Measurements from ENCODE around the gene STRA8.

The STRA8 gene

GRCh38 chr7:135271255-135271615, 37.6 kb downstream of the STRA8 start:
- DNase-seq: no peak

- DNase-seq: no peak
These were observed 38.7 kb downstream of the STRA8 start for GRCh38 chr7:135272303-135272702.

DNA sequence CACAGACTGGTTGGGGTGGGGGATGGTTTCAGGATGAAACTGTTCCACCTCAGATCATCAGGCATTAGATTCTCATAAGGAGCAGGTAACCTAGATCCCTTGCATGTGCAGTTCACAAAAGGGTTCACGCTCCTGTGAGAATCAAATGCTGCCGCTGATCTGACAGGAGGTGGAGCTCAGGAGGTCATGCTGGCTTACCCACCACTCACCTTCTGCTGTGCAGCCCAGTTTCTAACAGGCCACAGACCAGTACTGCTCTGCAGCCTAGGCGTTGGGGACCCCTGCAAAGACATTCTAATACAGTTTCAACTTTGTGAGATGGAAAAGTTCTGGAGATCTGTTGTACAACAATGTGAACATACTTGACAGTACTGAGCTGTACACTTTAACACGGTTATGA, 39.9 kb downstream of the STRA8 start:
- DNase-seq: no peak

DNA sequence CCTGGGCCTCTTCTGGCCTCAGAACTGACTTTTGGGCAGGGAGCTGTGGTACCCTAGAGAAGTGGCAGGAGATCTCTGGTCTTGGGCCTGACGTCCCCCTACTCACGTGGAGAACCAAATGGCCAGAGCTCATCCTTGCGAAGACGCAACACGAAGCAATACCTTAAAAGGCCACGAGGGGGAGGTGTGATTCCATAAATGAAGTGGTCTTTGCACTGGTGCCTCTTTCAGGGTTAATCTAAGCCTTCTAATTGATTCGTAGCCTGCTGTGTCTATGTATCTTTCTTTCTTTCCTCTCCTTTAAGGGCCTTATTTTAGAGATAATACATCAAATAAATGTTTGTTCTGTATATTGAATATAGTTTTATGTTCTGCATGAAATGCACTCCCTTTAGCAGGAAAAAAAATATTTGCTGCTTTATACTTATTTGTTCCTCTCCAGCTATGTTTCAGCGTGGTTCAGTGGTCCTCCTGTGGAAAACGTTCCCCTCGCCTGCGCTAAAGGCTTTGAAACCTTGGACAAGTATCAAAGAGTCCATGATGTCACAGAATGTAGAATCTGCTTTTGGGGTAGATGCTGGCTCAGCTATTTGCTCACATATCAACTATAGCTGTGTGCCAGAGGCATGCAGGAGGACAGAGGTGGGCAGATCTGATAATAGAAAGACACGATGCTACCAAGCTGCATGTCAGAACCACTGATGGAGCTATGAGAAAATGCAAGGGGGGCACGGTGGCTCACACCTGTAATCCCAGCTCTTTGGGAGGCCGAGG, 41.0 kb downstream of the STRA8 start:
- DNase-seq: peak; percentile 66

GRCh38 chr7:135275971-135276580, 42.4 kb downstream of the STRA8 start:
- DNase-seq: no peak

GRCh38 chr7:135277161-135277560, 43.5 kb downstream of the STRA8 start:
- no peak for DNase-seq

- DNase-seq: peak; percentile 91
These were observed 47.8 kb downstream of the STRA8 start for GRCh38 chr7:135281363-135281949.

GRCh38 chr7:135282561-135283254, 49.1 kb downstream of the STRA8 start:
- DNase-seq: no peak

- DNase-seq: peak; percentile 70
These were observed 50.5 kb downstream of the STRA8 start for GRCh38 chr7:135283959-135284638.

- DNase-seq: no peak
These were observed 52.1 kb downstream of the STRA8 start for GRCh38 chr7:135285547-135286233.

GRCh38 chr7:135286876-135287275, 53.2 kb downstream of the STRA8 start:
- DNase-seq: no peak

GRCh38 chr7:135290594-135290993, 57.0 kb downstream of the STRA8 start:
- no peak for DNase-seq

DNA sequence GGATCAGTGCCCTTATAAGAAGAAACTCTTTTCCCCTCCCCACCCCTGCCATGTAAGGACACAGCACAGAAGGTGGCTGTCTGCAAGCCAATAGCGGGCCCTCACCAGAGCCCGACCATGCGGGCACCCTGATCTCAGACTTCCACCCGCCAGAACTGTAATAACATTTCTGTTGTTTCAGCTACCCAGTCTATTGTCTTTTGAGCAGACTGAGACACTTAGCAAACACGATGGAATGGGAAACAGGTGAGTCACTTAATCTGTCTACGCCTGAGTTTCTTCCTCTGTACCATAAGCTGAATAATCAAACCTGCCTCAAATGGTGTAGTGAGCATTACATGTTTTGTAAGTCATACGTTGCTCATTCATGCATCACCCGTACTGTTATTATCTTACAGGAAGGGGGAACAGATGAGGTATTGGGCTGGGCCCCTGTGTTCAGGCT, 58.2 kb downstream of the STRA8 start:
- no peak for DNase-seq

- DNase-seq: no peak
These were observed 65.6 kb downstream of the STRA8 start for GRCh38 chr7:135299235-135299634.

GRCh38 chr7:135300913-135301765, 67.5 kb downstream of the STRA8 start:
- DNase-seq: no peak

Data from DMS79 treated with DMSO at 0.1 percent for 48 hours (cell line).